Stomach (tissue), 4 donors: ENCODE data around the gene NCKAP1.

Experiments used
- CTCF ChIP-seq, 7 experiments: fragments of 450-650 bp in 4 of 7; fragments of 200-600 bp in 3 of 7; sonication (generic) in 3 of 7; IDR thresholded peaks; one replicate each; pipeline ENCODE4 v1.5.1; 2016 to 2019; ENCODE audit warnings: antibody characterized with exemption in 7 of 7, control low read depth in 2 of 7, mild to moderate bottlenecking in 1 of 7
- EP300 ChIP-seq: sonication (generic); formaldehyde crosslinking; IDR thresholded peaks from one replicate; pipeline ENCODE4 v1.6.1; 2017; ENCODE audit warnings: antibody characterized with exemption
- POLR2A ChIP-seq, 4 donors: fragments of 450-650 bp; IDR thresholded peaks; one replicate each; pipeline ENCODE4 v1.6.1; 2016; ENCODE audit warnings: antibody characterized with exemption in 4 of 4, control low read depth in 2 of 4, mild to moderate bottlenecking in 1 of 4, moderate library complexity in 1 of 4
- POLR2AphosphoS5 ChIP-seq, 3 donors: sonication (generic); formaldehyde crosslinking; IDR thresholded peaks; one replicate each; pipeline ENCODE4 v1.6.1; 2016; ENCODE audit warnings: antibody characterized with exemption in 3 of 3

DNA sequence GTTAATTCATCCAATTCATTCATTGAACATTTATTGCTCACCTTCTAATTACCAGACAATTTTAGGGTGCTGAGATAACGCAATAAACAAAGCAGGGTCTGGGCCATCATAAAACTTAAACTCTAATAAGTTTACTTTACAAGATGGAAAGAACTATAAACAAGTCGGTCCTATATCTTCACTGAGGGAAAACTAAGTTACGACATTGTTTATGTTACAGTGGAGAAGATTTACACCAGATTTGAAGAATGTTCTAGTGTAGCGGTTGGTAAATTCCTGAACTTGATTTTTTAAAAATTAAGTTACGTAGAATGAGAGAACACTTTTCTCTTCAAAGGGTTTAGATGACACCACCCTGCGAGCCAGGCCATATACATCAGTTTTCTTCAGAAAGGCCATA lies 151.2 kb downstream of the NCKAP1 start:
- TF ChIP-seq POLR2A (IDR thresholded peaks at IDR 0.05): no peak
- TF ChIP-seq CTCF (IDR thresholded peaks at IDR 0.05): no peak
- no peak for TF ChIP-seq POLR2AphosphoS5 (IDR thresholded peaks at IDR 0.05)
- TF ChIP-seq EP300: no peak
